Left renal cortex interstitium (tissue), 4 donors: ENCODE data around the gene FOXN3. TPM values are rescaled to one million over a fixed set of nuclear protein-coding genes. Genes with fewer than 3 reads are reported as not detected.

Source experiments
- DNase-seq, 4 donors: peaks; one replicate each; pipeline ENCODE4 v3.0.0-alpha.2; 2013; ENCODE audit warnings: low read depth in 4 of 4, low spot score in 2 of 4, missing footprints in 1 of 4
- polyA plus RNA-seq, 4 donors: library from polyadenylated mRNA; unstranded; fragments of 120-200 nt; gene quantifications; one replicate each; pipeline ENCODE4 v1.2.1, GENCODE V29; 2013; ENCODE audit not compliant: insufficient read length in 4 of 4

FOXN3 gene
- polyA plus RNA-seq, 4 donors = 30.4 to 35.2 (median 33.5) TPM

GRCh38 chr14:89387922-89388685, 28.9 kb downstream of the FOXN3 start:
- no peak for DNase-seq

- no peak for DNase-seq
Observed at GRCh38 chr14:89386212-89386886, 30.7 kb downstream of the FOXN3 start.

- no peak for DNase-seq
Observed at GRCh38 chr14:89384636-89385035, 32.4 kb downstream of the FOXN3 start.

GRCh38 chr14:89384023-89384422, 33.0 kb downstream of the FOXN3 start:
- DNase-seq = no peak

- no peak for DNase-seq
Observed at GRCh38 chr14:89382901-89383845, 33.9 kb downstream of the FOXN3 start.

- no peak for DNase-seq
Observed at GRCh38 chr14:89382487-89382886, 34.5 kb downstream of the FOXN3 start.

GRCh38 chr14:89379891-89380820, 36.9 kb downstream of the FOXN3 start:
- DNase-seq = no peak

- no peak for DNase-seq
Observed at GRCh38 chr14:89379006-89379405, 38.0 kb downstream of the FOXN3 start.

GRCh38 chr14:89378119-89378518, 38.9 kb downstream of the FOXN3 start:
- no peak for DNase-seq

GRCh38 chr14:89377544-89377943, 39.5 kb downstream of the FOXN3 start:
- DNase-seq = no peak

GRCh38 chr14:89374908-89375307, 42.1 kb downstream of the FOXN3 start:
- DNase-seq = no peak

GRCh38 chr14:89373185-89373584, 43.8 kb downstream of the FOXN3 start:
- no peak for DNase-seq

- DNase-seq = no peak
Observed at GRCh38 chr14:89372512-89372883, 44.5 kb downstream of the FOXN3 start.

GRCh38 chr14:89371585-89372511, 45.2 kb downstream of the FOXN3 start:
- no peak for DNase-seq

- DNase-seq = no peak
Observed at GRCh38 chr14:89370781-89371180, 46.3 kb downstream of the FOXN3 start.

GRCh38 chr14:89370381-89370780, 46.7 kb downstream of the FOXN3 start:
- no peak for DNase-seq

- no peak for DNase-seq
Observed at GRCh38 chr14:89369656-89370055, 47.4 kb downstream of the FOXN3 start.

GRCh38 chr14:89368490-89369477, 48.2 kb downstream of the FOXN3 start:
- no peak for DNase-seq
